HG03159 (cell line): ENCODE data around the gene SERPING1.

Experiments
- ATAC-seq: cut with Tn5 transposase; IDR thresholded peaks from one replicate; pipeline ENCODE4 v1.9.1; 2021; ENCODE audit warnings: mild to moderate bottlenecking, moderate library complexity; ENCODE audit not compliant: unreplicated experiment

The SERPING1 gene

GRCh38 chr11:57597916-57598830, 688 bp downstream of the SERPING1 start:
- ATAC-seq = no peak

- ATAC-seq = no peak
These were observed 1.3 kb downstream of the SERPING1 start for GRCh38 chr11:57598831-57599155.

DNA sequence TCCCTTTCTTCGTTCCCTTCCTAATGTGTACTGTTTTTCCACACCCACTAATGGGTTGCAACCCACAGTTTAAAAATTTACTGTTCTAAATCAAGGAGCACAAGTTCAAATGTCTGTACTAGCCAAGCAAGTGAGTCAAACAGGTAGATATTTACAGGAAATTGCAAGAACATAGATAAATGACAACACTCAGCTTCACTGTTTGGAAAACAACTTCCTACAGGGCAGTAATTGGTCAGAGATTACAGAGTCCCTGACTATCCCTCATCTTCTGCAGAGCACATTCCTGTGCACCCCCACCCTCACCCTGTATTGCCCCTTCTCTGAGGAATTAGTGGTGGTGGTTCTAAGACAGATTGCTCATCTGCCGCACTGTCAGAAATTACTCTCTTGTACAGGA, 1.9 kb downstream of the SERPING1 start:
- no peak for ATAC-seq

DNA sequence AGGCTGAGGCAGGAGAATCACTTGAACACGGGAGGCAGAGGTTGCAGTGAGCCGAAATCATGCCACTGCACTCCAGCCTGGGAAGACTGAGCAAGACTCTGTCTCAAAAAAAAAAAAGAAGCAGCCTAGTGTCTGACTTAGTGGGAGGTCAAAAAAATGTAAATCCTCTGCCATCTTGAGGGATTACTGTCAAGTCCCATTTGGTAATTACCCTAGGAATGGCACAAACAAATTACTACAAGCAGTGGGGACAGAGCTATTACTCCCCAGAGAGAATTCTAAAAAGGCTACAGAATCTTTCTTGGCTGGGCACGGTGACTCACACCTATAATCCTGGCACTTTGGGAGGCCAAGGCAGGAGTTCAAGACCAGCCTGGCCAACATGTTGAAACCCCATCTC, 3.8 kb downstream of the SERPING1 start:
- no peak for ATAC-seq

DNA sequence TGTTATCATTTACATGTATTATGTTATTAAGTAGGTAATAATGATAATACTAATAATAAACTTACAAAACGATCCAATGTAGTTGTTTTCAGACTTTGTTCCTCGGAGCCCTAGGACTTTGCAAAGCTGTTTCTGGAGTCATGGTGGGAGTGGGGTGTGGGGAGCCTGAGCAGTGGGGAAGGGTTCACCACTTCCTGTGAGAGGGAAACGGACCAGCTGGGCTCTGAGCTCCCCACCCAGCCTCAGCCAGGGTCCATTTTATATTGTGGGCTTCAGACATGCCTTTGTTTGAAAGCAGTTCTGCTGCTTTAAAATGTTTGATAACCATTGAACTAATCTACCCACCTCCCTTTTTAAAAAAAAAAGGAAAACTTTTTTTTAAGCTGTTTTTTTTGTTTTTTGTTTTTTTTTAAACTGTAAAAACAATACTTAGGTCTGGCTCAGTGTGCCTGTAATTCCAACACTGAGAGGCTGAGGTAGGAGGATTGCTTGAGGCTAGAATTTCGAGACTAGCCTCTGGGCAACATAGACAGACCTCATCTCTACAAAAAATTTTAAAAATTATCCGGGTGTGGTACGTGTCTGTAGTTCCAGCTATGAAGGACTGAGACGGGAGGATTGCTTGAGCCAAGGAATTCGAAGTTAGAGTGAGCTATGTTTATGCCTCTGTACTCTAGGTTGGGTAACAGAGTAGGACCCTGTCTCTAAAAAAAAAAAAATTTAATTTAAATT, 7.0 kb downstream of the SERPING1 start:
- no peak for ATAC-seq

- no peak for ATAC-seq
These were observed 7.5 kb downstream of the SERPING1 start for GRCh38 chr11:57605028-57605420.

- no peak for ATAC-seq
These were observed 12.7 kb downstream of the SERPING1 start for GRCh38 chr11:57610170-57610569.

DNA sequence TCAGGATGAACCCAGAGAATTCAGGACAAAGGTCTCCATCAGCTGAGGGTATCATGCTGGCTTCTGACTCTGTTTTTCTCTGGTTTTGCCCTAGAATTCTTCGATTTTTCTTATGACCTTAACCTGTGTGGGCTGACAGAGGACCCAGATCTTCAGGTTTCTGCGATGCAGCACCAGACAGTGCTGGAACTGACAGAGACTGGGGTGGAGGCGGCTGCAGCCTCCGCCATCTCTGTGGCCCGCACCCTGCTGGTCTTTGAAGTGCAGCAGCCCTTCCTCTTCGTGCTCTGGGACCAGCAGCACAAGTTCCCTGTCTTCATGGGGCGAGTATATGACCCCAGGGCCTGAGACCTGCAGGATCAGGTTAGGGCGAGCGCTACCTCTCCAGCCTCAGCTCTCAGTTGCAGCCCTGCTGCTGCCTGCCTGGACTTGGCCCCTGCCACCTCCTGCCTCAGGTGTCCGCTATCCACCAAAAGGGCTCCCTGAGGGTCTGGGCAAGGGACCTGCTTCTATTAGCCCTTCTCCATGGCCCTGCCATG, 16.8 kb downstream of the SERPING1 start:
- no peak for ATAC-seq

GRCh38 chr11:57615308-57615707, 17.8 kb downstream of the SERPING1 start:
- no peak for ATAC-seq

DNA sequence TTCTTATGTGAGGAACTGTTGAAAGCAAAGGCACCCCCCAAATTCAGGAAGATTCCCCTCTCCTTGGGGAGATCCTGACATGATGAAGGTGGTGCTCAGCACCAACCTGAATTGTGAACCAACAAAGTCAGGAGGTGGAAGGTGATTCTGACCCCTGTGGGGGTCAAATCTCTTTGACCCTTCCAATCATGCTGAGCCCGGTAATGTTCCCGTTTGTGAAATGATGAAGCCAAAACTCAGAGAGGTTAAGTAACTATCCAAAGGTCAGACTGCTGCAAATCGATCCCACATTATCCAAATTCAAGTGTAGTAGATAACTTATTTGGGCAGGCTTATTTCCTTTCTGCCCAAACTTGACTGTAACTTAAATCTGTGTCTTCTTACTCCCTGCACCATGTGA, 19.1 kb downstream of the SERPING1 start:
- ATAC-seq = no peak

DNA sequence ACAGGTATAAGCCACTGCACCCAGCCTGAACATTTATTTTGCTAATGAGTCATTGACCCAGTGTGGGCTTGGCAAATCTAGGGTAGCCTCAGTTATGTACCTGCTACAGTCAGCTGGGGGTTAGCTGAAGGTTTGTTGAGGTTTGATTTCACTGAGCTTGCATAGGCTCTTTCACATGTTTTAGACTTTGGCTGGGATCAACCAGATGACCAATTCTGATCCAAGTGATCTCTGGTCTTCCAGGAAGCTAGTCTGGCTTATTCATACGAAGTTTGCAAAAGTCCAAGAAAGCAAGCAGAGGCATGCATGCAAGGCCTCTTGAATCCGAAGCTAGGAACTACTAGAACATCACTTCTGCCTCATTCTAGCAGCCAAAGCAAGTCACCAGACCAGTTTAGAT, 21.0 kb downstream of the SERPING1 start:
- ATAC-seq = no peak

DNA sequence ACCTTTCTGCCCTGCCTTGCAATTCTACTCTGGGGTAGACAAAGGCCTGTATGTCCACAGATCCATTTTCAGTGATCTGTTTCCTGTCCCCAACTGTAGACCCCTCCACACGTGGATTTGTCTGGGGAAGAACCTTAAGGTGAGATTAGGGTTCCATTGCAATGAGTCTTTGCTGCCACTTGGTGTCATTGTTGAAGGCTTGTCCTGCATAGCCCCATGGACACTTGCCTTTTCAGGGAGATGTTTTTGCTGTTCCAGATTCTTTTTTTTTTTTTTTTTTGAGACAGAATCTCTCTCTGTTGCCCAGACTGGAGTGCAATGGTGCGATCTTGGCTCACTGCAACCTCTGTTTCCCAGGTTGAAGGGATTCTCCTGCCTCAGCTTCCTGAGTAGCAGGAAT, 21.8 kb downstream of the SERPING1 start:
- no peak for ATAC-seq

GRCh38 chr11:57620467-57620866, 23.0 kb downstream of the SERPING1 start:
- ATAC-seq = no peak

- no peak for ATAC-seq
These were observed 24.8 kb downstream of the SERPING1 start for GRCh38 chr11:57622263-57622662.

GRCh38 chr11:57624864-57625263, 27.4 kb downstream of the SERPING1 start:
- ATAC-seq = no peak

DNA sequence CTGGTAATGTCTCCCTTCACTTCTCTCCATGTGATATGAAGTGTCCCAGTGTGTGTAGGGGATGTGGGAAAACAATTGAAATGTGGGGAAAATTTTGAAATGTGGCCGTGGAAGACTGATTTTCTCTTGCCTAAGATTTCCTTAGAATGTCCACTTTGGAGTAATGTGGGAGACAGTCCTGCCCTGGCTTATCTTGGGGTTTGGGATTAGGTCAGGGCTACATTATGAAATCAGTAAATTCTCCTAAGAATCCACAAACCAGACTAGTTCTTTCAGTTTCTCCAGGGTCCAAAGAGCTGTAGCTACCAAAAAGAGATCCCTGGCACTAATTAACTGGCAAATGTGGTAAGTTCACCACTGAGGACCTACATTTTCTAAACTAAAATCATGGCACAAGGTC, 29.4 kb downstream of the SERPING1 start:
- ATAC-seq = no peak

DNA sequence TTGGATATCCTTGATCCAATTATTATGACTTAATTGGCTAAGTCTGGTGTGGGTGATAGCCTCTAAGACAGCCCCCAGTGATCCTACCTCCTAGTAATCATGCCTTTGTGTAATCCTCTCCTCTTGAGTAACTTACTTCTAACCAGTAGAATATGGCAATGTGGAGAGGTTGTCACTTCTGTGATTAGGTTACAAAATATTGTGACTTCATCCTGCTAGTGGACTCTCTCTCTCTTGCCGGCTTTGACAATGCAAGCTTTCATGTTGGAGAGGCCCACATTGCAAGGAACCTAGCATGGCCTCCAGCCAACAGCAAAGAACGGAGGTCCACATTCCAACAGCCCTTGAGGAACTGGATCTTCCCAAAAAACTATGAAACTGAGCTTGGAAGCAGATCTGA, 32.7 kb downstream of the SERPING1 start:
- no peak for ATAC-seq

GRCh38 chr11:57632116-57632515, 34.6 kb downstream of the SERPING1 start:
- ATAC-seq = no peak

GRCh38 chr11:57633394-57634070, 36.0 kb downstream of the SERPING1 start:
- no peak for ATAC-seq

DNA sequence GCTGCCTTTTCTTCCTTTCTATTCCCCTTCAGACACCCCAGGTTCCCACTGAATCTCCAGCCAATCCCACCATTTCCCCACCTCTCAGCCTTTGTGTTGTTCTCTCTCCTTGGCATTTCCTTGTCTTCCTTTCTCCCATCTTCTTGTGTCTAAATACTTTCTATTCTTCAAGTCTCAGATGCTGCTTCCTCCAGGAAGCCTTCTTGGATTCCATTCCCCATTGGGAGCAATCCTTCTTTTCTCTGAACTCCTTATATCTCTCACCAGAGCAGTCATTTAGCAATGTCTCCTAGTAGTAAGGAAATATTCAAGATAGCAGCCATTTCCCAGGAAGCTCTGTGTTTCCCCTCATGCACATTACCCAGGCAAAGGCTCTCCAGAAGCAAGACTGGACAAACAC, 36.8 kb downstream of the SERPING1 start:
- no peak for ATAC-seq

DNA sequence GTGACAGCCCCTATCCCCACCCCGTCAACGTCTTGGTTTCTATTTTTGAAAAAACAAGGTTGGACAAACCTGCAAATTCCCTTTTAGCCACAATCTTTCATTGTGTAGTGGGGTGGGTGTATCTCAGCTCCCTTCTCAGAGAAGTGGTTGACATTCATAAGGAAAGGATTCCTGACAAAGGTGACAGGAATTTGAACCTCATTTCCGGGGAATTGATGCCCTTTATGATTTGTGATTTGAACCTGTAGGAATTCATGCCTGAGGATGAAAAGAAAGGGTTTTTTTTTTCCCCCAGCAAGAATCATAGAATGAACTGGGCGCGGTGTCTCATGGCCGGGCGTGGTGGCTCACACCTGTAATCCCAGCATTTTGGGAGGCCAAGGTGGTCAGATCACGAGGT, 37.8 kb downstream of the SERPING1 start:
- ATAC-seq = no peak

DNA sequence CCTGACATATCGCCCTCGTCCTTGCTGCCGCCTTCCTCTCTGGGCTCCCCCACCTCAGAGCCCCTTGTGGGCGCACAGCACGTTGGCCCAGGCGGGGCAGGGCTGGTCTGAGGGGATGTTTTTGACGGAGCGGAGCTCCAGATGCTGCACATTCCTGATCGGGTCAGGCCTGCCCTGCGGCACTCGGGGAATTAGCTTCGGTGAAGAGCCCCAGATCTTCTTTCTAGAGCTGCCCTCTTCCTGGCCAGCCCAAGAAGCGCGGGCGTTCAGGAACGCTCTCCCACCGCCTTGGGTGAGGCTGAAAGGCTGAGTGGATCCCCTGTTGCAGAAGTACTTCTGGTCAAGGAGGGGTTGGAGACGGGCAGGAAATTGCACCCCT, 40.1 kb downstream of the SERPING1 start:
- no peak for ATAC-seq
